Activated naive CD8-positive, alpha-beta T cell (primary cell): Measurements from ENCODE around the gene APLNR.
"Not testable (repeated sequence)": the region's sequence is repeated elsewhere in the genome, so short reads cannot be mapped to it uniquely, and the experiment has no call there.

Experiments
- H3K27ac Mint-ChIP-seq: one replicate; pipeline ENCODE4 v1.8.0; 2021; ENCODE audit warnings: mixed read lengths
- H3K27me3 Mint-ChIP-seq: one replicate; pipeline ENCODE4 v1.8.0; 2021; ENCODE audit warnings: mixed read lengths
- H3K36me3 Mint-ChIP-seq: one replicate; pipeline ENCODE4 v1.8.0; 2021; ENCODE audit warnings: mixed read lengths
- H3K4me1 Mint-ChIP-seq: one replicate; pipeline ENCODE4 v1.8.0; 2021; ENCODE audit warnings: low read depth, mixed read lengths
- H3K4me3 Mint-ChIP-seq: one replicate; pipeline ENCODE4 v1.8.0; 2021; ENCODE audit warnings: mild to moderate bottlenecking, mixed read lengths
- H3K9me3 Mint-ChIP-seq: one replicate; pipeline ENCODE4 v1.8.0; 2021; ENCODE audit warnings: low read depth, mixed read lengths

Gene APLNR

DNA sequence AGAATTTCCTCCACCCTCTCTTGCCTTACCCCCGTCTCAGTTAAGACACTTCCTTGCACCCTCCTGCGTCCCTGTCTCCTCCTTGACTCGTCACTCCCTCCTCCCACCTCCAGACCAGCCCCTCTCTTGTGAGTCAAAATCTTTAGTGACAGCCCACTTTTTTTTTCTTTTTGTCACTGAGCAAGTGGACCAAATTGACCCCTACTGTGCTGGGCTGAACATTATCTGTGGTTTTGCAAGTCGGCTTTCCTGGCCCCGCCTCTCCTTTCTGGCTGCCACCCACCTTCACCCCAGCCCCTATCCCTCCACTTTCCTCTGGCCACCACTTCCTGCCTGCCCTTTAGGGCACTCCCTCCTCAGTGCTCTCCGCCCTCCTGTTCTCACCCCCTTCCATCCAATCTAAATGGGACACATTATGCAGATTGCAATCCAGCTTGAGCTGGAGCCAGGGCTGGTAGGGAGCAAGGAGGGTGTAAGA, at the start of gene APLNR:
TSS of gene APLNR (minus strand) at position 47 of the 478 bp plus-strand sequence. CDS start 246 bp downstream, outside the sequence.
- Mint-ChIP-seq H3K9me3 (no peaks in the 10 kb centered on the region), H3K27me3 (peaks cover 38% of the 10 kb centered on the region), H3K4me3 (no peak within 1 kb of the TSS), H3K27ac (no peak within 1 kb of the TSS), H3K36me3 (no peaks in the 10 kb centered on the region), H3K4me1 (peaks cover 6% of the 10 kb centered on the region)

DNA sequence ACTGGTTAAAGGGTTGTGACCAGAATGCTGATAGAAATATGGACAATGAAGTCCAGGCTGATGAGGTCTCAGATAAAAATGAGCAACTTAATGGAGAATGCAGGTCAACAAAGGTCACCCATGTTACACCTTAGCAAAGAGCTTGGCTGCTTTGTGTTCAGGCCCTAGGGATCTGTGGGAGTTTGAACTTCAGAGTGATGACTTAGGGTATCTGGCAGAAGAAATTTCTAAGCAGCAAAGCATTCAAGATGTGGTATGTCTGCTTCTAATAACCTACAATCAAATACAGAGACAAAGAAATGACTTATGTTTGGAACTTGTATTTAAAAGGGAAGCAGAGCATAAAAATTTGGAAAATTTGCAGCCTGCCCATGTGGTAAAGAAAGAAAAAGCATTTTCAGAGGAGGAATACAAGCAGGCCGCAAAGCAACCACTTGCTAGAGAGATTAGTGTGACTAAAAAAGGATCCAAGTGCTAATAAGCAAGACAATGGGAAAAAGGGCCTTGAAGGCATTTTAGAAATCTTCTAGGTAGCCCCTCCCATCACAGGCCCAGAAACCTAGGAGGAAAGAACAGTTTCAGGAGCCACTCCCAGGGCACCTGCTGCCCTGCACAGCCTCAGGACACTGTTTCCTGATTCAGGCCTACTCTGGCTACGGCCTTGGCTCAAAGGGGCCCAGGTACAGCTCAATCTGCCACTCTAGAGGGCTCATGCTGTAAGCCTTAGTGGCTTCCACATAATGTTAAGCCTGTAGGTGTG, 46.4 kb upstream of the APLNR start:
- Mint-ChIP-seq H3K4me1 (no peaks in the 10 kb centered on the region), H3K4me3 (no peak overlapping the region), H3K27ac (no peak overlapping the region)

DNA sequence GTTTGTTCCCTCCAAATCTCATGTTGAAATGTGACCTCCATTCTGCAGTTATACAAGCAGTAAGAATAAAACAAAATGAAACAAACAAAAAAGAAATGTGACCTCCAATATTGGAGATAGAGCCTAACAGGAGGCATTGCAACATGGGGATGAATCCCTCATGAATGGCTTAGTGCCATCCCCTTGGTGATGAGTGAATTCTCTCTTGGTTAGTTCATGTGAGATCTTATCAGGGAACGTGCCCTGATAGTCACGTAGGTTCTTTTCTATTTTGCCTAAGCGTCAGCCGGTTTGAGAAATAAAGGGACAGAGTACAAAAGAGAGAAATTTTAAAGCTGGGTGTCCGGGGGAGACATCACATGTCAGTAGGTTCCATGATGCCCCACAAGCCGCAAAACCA, 44.5 kb upstream of the APLNR start:
- H3K36me3 Mint-ChIP-seq, H3K27ac Mint-ChIP-seq, H3K4me3 Mint-ChIP-seq, H3K9me3 Mint-ChIP-seq, H3K4me1 Mint-ChIP-seq: not testable (repeated sequence)
- H3K27me3 Mint-ChIP-seq: peaks cover 14% of the 10 kb centered on the region

More for the DNA sequence above, 46.4 kb upstream of the APLNR start:
- Mint-ChIP-seq H3K36me3 (no peaks in the 10 kb centered on the region), H3K9me3 (no peaks in the 10 kb centered on the region), H3K27me3 (peaks cover 10% of the 10 kb centered on the region)

DNA sequence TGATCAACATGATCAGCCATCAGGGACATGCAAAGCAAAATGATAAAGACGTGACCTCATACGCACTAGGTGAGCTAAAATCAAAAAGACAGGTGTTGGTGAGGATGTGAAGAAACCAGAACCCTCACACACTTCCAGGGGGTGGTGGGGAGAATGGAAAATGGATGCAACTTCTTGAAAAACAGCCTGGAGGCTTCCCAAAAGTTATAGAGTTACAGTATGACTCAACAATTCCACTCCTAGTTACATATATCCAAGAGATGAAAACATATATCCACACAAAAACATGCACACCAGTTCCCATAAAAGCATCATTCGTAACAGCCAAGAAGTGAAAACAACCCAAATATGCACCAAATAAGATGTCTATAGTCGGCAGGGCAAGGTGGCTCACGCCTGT, 42.1 kb upstream of the APLNR start:
- H3K27me3 Mint-ChIP-seq: peaks cover 19% of the 10 kb centered on the region
- H3K4me1 Mint-ChIP-seq: peaks cover 3% of the 10 kb centered on the region
- H3K36me3 Mint-ChIP-seq: peaks cover under 1% of the 10 kb centered on the region
- H3K4me3 Mint-ChIP-seq: no peak overlapping the region
- no peak overlapping the region for H3K27ac Mint-ChIP-seq
- H3K9me3 Mint-ChIP-seq: no peaks in the 10 kb centered on the region

DNA sequence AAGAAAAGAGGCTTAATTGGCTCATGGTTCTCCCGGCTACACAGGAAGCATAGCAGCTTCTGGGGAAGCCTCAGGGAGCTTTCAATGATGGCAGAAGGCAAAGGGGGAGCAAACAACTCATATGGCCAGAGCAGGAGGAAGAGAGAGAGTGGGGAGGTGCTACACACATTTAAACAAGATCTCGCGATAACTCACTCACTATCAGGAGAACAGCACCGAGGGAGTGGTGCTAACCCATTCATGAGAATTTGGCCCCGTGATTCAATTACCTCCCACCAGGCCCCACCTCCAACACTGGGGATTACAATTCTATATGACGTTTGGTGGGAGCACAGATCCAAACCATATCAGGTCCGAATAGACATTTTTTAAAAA, 41.7 kb upstream of the APLNR start:
- no peaks in the 10 kb centered on the region for H3K9me3 Mint-ChIP-seq

DNA sequence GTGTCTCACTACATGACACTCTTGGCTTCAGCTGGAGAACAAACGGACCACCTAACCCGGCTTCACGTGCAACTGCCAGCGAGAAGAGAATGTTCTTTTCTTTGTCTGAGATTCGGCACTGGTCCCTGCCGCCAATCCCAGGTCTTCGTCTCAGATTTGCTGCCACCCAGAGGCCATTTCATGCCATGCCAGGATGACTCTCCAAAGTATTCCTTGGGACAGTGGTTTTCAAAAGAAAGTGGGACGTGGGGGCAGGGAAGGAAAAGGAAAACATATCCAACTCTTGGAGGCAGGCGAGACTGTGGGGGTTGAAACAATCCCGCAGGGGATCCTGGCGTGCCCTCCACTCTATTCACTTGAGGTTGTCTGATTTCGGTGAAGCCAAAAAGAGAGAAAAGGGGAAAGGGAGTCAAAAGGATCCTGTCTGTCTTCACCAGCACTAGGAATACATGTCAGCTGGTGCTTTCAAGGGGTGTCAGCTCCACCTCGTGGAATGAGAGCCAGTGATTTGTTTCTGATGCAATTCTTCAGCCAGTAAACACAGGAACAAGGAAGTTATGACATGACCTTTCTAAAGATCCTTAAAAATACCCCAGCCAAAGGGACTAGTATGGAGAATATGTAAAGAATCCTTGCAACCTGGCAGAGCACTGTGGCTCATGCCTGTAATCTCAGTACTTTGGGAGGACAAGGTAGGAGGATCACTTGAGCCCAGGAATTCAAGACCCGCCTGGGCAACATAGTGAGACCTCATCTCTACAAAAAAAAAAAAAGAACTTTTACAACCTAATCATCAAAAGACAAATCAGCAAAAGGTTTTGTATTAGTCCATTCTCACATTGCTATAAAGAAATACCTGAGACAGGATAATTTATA, 41.0 kb upstream of the APLNR start:
- H3K27ac Mint-ChIP-seq: no peak overlapping the region
- H3K36me3 Mint-ChIP-seq: peaks cover 5% of the 10 kb centered on the region
- H3K9me3 Mint-ChIP-seq: peaks cover 5% of the 10 kb centered on the region
- H3K27me3 Mint-ChIP-seq: peaks cover 21% of the 10 kb centered on the region
- no peak overlapping the region for H3K4me3 Mint-ChIP-seq
- H3K4me1 Mint-ChIP-seq: peaks cover 3% of the 10 kb centered on the region

More for the DNA sequence above, 41.7 kb upstream of the APLNR start:
- no peak overlapping the region for H3K27ac Mint-ChIP-seq
- peaks cover 2% of the 10 kb centered on the region for H3K36me3 Mint-ChIP-seq
- peaks cover 3% of the 10 kb centered on the region for H3K4me1 Mint-ChIP-seq
- no peak overlapping the region for H3K4me3 Mint-ChIP-seq
- H3K27me3 Mint-ChIP-seq: peaks cover 21% of the 10 kb centered on the region

DNA sequence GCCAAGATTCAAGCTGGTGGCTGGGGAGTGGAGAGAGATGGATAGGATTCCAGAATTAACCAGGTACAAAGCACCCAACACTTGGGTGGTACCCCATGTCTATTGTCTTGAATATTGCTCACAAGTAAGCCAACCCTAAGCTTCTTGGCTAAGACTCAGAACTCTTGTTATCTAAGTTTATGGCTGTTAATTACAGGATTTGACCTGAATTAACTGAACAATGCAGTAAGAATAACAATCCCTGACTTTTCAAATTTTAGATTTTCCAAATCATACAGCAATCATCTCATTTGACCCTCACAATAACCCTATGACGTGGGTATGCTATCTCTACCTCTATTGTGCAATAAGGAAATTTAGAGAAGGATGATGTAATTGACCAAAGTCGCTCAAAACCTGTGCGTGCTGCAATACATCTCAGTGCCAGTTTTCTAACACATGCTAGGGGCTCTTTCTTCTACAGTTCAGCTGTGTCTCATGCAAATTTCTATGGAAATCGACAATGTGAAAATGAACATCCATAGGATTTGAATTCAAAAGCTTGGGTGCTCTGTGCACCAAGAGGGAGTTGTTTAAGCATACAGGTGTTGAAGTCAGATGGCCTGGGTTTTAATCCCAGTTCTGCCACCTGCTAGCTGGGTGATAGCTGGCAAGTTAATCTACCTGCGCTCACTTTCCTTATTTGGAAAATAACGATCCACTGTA, 40.1 kb upstream of the APLNR start:
- Mint-ChIP-seq H3K9me3 (peaks cover 5% of the 10 kb centered on the region), H3K27me3 (peaks cover 21% of the 10 kb centered on the region), H3K4me1 (peaks cover 3% of the 10 kb centered on the region), H3K27ac (no peak overlapping the region), H3K4me3 (no peak overlapping the region), H3K36me3 (peaks cover 5% of the 10 kb centered on the region)

DNA sequence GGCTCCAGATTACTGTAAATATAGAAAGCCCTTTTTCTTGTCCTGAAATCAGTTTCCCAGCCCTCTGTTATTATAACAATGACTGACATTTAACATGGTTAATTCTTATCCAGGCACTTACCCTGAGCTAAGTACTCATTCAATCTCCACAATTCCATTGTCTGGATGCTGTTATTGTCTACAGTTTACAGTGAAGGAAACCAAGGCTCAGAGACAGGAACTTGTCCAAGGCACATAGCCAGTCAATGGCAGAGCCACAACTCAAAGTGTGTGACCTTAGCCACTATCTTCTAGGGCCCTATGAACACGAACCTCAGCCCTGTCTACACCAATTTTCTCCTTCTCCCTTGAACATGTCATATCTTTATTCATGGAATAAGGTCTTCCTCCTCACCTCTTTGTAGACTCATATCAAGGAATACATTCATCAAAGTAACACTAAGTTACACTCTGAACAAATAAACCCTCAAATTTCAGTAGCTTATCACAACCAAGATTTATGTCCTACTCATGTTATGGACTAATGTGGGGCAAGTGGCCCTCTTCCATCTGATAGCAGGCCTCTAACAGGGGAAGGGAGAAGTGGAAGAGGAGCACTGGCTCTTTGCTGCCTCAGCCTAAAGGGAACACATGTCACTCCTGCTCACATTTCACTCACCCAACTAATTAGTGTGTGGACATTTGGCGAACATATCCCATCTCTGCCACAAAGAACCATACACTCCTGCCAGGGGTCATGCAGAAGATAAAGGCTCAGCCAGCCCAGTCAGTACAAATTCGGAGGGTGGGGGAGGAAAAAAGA, 39.3 kb upstream of the APLNR start:
- Mint-ChIP-seq H3K36me3 (peaks cover 5% of the 10 kb centered on the region), H3K4me1 (peaks cover 3% of the 10 kb centered on the region), H3K9me3 (peaks cover 5% of the 10 kb centered on the region), H3K4me3 (no peak overlapping the region), H3K27me3 (peaks cover 24% of the 10 kb centered on the region), H3K27ac (no peak overlapping the region)

DNA sequence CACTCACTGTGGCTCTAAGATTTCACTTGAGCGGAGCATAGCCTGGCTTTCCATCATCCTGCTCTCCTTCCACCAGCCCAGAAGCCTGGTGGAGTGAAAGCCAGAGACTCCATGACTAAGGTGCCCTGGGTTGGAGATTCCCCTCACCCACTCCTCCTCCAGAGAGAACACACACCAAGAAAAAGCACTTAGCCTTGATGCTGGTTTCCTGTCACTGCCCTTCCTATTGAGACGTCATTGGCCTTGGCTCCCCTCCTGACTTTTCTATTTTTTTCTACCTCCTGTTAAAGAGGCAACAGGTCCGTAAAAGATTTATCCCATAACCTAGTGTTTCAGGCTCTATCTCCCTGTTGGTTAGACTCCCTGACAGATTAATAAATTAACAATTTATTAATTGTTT, 38.5 kb upstream of the APLNR start:
- peaks cover 5% of the 10 kb centered on the region for H3K9me3 Mint-ChIP-seq
- no peak overlapping the region for H3K4me3 Mint-ChIP-seq
- H3K36me3 Mint-ChIP-seq: peaks cover 5% of the 10 kb centered on the region
- peaks cover 26% of the 10 kb centered on the region for H3K27me3 Mint-ChIP-seq
- no peak overlapping the region for H3K27ac Mint-ChIP-seq
- H3K4me1 Mint-ChIP-seq: peaks cover 3% of the 10 kb centered on the region

DNA sequence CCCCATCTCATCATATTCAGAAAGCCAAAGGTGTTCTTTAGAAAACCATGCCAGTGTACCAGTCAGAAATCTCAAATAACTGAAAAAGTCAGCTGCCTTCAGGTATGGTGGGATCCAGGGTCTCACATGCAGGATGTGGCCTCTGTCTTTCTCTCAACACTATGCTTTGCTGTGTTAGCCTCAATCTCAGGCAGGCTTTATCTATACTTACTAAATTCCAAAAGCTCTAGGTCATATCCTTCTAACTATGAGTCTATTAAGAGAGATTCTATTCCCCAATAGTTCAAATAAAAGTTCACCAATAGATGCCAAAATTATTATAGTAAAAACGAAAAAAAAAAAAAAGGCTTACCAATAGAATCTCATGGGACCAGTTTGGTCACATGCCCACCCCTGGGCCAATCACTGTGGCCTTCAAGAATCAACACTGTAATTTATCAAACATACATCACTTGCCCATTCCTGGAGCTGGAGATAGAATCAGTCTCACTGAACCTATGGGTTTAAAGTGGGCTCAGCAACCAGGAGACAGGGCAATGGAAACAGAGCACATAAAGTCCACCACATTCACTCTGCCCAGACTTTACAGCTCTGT, 38.0 kb upstream of the APLNR start:
- H3K27ac Mint-ChIP-seq: no peak overlapping the region
- peaks cover 5% of the 10 kb centered on the region for H3K36me3 Mint-ChIP-seq
- H3K27me3 Mint-ChIP-seq: peaks cover 28% of the 10 kb centered on the region
- H3K9me3 Mint-ChIP-seq: peaks cover 5% of the 10 kb centered on the region
- no peak overlapping the region for H3K4me3 Mint-ChIP-seq
- H3K4me1 Mint-ChIP-seq: peaks cover 3% of the 10 kb centered on the region

DNA sequence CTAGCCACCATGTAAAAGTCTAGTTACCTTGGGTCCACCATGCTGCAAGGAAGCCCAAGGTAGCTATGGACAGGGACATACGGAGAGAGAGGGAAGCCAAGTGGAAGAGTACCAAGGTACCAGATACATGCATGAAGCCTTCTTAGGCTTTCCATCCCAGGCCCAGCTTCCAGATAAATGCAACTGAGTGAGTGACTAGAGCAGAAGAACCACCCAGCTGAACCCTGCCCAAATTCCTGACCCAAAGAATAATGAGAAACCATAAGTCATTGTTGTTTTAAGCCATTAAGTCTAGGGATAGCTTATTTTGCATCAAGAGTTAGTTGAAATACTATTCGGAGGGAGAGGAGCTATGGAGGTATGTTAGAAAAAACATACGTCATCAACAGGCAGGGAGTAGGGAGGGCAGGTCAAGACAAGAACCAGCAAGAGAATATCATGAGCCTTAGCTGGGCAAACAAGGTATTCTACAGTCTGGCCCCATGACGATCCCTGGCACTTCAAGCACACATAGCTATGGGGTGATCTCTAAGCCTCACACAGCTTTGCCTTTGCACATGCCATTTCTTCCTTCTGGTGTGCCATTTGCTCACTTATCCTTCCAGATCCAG, 36.5 kb upstream of the APLNR start:
- Mint-ChIP-seq H3K9me3 (peaks cover 5% of the 10 kb centered on the region), H3K27ac (no peak overlapping the region), H3K27me3 (peaks cover 22% of the 10 kb centered on the region), H3K4me3 (no peak overlapping the region), H3K4me1 (peaks cover 3% of the 10 kb centered on the region), H3K36me3 (peaks cover 5% of the 10 kb centered on the region)

DNA sequence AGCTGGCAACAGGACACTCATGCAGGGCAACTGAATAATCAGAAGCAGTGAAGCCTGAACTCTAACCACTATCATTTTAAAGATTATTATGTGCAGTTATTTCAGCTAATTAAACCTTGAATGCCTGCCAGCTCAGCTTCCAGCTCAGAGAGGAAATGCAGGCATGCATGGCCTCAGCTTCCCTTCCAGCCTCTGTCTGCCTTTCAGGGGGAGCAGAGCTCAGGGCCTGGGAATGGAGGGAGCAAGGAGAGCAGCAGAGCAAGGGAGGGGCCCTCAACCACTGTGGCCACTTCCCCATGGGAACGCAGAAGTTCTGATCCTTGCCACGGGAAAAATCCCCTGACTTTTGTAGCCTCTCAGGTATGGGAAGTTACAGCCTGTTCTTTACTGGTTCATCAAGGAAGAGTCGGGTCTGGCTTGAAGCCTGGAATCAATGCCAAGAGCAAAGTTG, 32.5 kb upstream of the APLNR start:
- peaks cover 10% of the 10 kb centered on the region for H3K27me3 Mint-ChIP-seq
- H3K27ac Mint-ChIP-seq: no peak overlapping the region
- H3K4me1 Mint-ChIP-seq: no peaks in the 10 kb centered on the region
- peaks cover 5% of the 10 kb centered on the region for H3K36me3 Mint-ChIP-seq
- peaks cover 16% of the 10 kb centered on the region for H3K9me3 Mint-ChIP-seq
- H3K4me3 Mint-ChIP-seq: no peak overlapping the region

DNA sequence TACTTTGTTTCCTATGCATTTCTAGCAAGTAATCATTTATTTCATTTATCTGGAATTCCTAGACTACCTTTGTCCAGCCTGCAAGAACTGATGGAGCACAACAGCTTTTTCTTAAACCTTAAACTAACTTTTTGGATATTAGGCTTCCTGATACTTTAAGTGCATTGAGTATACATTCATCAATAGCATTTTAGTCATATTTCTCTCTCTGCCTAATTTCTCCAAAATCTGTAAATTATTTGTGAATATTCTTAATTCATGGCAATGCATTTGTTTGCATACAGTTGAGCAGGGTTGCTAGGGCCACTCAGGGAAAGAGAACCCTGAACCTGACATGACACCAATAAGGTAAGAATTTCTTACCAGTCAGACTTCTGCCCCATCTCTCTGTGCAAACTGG, 29.1 kb upstream of the APLNR start:
- Mint-ChIP-seq H3K27ac (no peak overlapping the region), H3K27me3 (peaks cover 13% of the 10 kb centered on the region), H3K4me1 (no peaks in the 10 kb centered on the region), H3K9me3 (peaks cover 11% of the 10 kb centered on the region), H3K4me3 (no peak overlapping the region), H3K36me3 (no peaks in the 10 kb centered on the region)
